GM19238 (cell line): ENCODE results near the gene SPATA22.
"Not testable (repeated sequence)": the region's sequence is repeated elsewhere in the genome, so short reads cannot be mapped to it uniquely, and the experiment has no call there.

Experiments
- DNase-seq: peaks from one replicate; pipeline ENCODE4 v3.0.0; 2011; ENCODE audit warnings: low spot score; ENCODE audit not compliant: insufficient read length

SPATA22 gene

GRCh38 chr17:3474212-3474611 lies 2.6 kb upstream of the SPATA22 start:
- no peak for DNase-seq

DNA sequence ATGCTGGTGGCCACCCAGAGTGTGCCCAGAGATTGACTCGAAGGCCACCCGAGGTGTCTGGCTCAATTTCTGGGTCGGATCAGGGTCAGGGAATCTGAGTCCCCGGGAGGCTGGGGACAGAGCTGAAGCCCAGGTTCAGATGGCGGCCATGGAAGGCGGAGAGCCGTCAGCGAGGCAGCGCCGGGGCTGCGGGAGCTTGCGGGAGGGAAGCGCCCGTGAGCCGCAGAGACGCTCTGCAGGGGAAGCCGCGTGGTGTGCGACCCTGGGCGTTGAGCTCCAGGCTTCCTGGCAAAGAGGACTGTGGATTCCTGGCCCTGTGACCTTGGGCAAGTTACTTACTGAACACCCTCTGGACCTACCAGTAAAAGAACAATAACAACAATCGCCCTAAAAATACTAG lies 518 bp upstream of the SPATA22 start:
- no peak for DNase-seq

GRCh38 chr17:3469529-3469928 lies 2.1 kb downstream of the SPATA22 start:
- no peak for DNase-seq

- not testable (repeated sequence) for DNase-seq
These were observed 5.3 kb downstream of the SPATA22 start for GRCh38 chr17:3466355-3466754.

GRCh38 chr17:3448059-3448665 lies 23.5 kb downstream of the SPATA22 start:
- DNase-seq: no peak

DNA sequence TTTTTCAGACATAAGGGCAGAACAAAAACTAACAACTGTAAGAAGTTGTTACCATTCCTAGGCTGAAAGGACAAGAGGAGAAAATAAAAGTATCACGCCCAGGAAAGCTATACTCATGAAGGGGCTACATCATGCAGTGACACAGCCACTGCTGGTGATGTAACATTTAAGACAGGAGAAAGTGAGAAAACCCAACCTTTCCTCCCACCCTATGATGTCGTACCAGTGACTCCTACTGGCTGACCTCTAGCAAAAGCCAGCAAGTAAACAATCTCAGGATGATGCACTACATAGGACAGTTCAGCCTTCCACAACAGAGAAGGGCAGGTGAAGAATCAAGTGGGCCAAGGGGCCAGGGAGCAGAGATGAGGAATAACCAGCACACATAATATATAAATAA lies 24.0 kb downstream of the SPATA22 start:
- no peak for DNase-seq

GRCh38 chr17:3440451-3440850 lies 31.2 kb downstream of the SPATA22 start:
- DNase-seq: no peak

GRCh38 chr17:3438368-3438767 lies 33.3 kb downstream of the SPATA22 start:
- DNase-seq: no peak

- no peak for DNase-seq
These were observed 37.9 kb downstream of the SPATA22 start, which contains the start of gene OR1E2 for GRCh38 chr17:3433741-3434140. Gene OR1E2 (minus strand): TSS chr17:3433841. CDS start chr17:3433841, 0 bp downstream.

DNA sequence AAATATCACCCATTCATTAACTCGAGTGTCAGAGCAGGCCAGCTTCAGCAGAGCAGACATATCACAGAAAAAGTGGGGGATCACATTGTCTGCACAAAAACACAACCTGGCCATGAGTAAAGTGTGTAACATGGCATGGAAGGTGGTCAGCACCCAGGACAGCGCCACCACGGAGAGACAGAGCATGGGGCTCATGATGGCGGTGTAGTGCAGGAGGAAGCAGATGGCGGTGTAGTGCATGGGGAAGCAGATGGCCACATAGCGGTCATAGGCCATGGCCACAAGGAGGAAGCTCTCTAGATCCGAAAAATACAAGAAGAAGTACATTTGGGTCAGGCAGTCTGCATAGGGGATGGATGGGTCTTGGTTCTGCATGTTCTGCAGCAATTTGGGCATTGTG lies 38.4 kb downstream of the SPATA22 start:
- not testable (repeated sequence) for DNase-seq

GRCh38 chr17:3418222-3418621 lies 53.4 kb downstream of the SPATA22 start:
- DNase-seq: no peak

DNA sequence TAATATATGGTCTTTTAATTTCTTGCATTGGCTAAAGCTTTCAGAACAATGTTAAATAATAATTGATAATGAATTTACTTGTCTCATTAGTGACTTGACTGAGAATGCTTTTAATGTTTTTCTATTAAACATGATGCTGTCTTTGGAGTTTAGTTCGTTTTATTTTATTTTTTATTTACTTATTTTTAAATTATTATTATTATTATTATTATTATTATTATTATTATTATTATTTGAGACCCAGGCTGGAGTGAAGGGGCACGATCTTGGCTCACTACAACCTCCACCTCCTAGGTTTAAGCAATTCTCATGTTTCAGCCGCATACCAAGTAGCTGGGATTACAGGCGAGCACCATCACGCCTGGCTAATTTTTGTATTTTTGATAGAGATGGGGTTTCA lies 56.0 kb downstream of the SPATA22 start:
- no peak for DNase-seq

GRCh38 chr17:3412216-3412615 lies 59.4 kb downstream of the SPATA22 start:
- DNase-seq: not testable (repeated sequence)

GRCh38 chr17:3411070-3411469 lies 60.5 kb downstream of the SPATA22 start, which contains the start of gene OR3A3:
Gene OR3A3 (plus strand): TSS chr17:3411370.
- no peak for DNase-seq

DNA sequence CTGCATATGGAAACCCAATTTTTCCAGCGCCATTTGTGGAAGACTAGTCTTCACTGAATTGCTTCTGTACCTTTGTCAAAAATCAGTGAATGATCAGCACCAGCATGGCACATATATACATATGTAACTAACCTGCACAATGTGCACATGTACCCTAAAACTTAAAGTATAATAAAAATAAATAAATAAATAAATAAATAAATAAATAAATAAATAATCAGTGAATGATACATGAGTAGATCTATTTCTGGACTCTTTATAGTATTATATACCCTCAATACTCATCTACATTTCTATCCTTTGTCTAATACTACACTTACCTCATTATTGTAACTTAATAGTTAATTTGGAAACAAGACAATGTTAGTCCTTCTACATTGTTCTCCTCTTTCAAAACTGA lies 67.8 kb downstream of the SPATA22 start:
- DNase-seq: not testable (repeated sequence)

DNA sequence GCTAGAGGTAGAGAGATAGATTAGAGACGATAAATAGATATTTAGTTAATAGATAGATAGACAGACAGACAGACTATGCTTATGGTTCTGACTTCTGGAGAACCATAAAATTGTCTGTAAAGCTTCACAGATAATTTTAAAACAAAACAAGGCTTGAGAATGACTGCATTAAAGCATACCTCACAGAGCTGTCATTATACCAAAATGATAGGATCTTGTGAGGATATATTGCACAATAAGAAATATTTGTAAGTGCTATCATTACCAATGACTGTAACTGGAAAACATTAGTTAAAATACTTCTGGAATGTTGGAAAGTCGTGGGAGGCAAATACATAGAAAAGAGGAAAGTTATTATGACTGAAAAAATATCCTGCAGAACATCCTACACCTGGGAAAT lies 69.8 kb downstream of the SPATA22 start:
- no peak for DNase-seq

GRCh38 chr17:3400055-3400454 lies 71.6 kb downstream of the SPATA22 start:
- no peak for DNase-seq

DNA sequence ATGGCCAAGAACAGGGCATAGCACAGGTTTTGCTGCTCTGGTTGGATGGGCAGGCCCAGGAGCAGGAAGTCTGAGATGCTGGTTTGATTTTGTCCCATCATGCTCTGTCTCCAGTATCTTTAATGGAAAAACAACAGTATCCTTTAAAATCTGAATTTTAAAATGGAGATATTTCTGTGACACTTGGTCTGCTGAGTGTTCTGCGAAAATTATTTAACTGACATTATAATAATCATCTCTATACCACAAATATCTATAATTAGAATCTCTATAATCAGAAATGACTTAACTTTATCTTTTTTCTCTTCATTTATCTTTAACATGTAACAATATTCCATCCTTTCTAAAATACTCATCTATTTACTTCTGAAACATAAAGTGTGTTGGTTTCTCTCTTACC lies 73.3 kb downstream of the SPATA22 start, which contains the start of gene OR1E1:
TSS of gene OR1E1 (minus strand) at position 101 of the 400 bp plus-strand sequence. CDS start at position 101, 0 bp downstream.
- DNase-seq: no peak

DNA sequence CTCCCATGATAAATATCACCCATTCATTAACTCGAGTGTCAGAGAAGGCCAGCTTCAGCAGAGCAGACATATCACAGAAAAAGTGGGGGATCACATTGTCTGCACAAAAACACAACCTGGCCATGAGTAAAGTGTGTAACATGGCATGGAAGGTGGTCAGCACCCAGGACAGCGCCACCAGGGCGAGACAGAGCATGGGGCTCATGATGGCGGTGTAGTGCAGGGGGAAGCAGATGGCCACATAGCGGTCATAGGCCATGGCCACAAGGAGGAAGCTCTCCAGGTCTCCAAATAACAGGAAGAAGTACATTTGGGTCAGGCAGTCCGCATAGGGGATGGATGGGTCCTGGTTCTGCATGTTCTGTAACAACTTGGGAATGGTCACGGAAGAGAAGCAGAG lies 73.8 kb downstream of the SPATA22 start:
- not testable (repeated sequence) for DNase-seq
